ENCODE measurements around the gene OTUB2. TPM values are rescaled to one million over a fixed set of nuclear protein-coding genes. Genes with fewer than 3 reads are reported as not detected.

OTUB2 gene
- total and polyA plus RNA-seq, 2 experiments from 2014 or later, result 2.7 to 2.8 TPM

DNA sequence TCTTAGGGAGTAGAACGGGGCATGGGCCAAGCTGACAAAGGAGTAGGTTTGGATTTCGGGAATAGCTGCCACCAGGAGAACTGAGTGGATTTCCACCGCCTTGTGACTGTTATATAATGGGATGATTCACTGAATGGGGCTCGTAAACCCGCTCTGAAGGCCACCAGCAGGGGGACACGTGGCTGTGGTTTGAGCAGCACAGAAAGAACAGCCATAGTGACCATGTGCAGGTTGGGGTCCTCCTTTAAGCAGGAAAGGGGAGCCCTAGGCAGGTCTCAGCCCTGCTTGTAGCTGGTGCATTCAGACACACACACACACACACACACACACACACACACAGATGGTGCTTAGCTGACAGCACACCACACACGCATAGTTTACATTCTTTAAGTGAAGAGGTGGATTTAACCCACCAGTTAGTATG is 41.1 kb upstream of the OTUB2 start:
- H3K9me2 ChIP-seq (replicated peaks; ENCODE audit: insufficient read depth), result no peaks in the 10 kb centered on the region
- no peaks in the 10 kb centered on the region for H3K9me3 ChIP-seq (ENCODE audit: low read depth)
- no peak overlapping the region for H3K4me3 ChIP-seq
- H3K27me3 ChIP-seq, result no peaks in the 10 kb centered on the region
- H3K4me1 ChIP-seq (ENCODE audit: insufficient read depth), result peaks cover 8% of the 10 kb centered on the region
- peak; percentile 74 for DNase-seq (ENCODE audit: low spot score)
- WGBS (ENCODE audit: low lambda C conversion rate, missing lambda C conversion rate), result 34% methylated on average over 7 of the region's 7 CpGs
- H3K36me3 ChIP-seq (replicated peaks; ENCODE audit: insufficient read depth, low read depth), result no peaks in the 10 kb centered on the region
- H2AFZ ChIP-seq, result no peak overlapping the region
- H3K79me2 ChIP-seq, result no peaks in the 10 kb centered on the region
- no peak overlapping the region for H3K4me2 ChIP-seq
- H4K20me1 ChIP-seq (ENCODE audit: insufficient read depth, poor library complexity, severe bottlenecking), result no peaks in the 10 kb centered on the region
- no peak for TF ChIP-seq EZH2 (IDR thresholded peaks at IDR 0.05; ENCODE audit: borderline replicate concordance)
- TF ChIP-seq, protein P1, sequence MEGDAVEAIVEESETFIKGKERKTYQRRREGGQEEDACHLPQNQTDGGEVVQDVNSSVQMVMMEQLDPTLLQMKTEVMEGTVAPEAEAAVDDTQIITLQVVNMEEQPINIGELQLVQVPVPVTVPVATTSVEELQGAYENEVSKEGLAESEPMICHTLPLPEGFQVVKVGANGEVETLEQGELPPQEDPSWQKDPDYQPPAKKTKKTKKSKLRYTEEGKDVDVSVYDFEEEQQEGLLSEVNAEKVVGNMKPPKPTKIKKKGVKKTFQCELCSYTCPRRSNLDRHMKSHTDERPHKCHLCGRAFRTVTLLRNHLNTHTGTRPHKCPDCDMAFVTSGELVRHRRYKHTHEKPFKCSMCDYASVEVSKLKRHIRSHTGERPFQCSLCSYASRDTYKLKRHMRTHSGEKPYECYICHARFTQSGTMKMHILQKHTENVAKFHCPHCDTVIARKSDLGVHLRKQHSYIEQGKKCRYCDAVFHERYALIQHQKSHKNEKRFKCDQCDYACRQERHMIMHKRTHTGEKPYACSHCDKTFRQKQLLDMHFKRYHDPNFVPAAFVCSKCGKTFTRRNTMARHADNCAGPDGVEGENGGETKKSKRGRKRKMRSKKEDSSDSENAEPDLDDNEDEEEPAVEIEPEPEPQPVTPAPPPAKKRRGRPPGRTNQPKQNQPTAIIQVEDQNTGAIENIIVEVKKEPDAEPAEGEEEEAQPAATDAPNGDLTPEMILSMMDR (IDR thresholded peaks at IDR 0.05; ENCODE audit: poor library complexity), result peak; percentile 24
- H3K27ac ChIP-seq, result no peak overlapping the region

DNA sequence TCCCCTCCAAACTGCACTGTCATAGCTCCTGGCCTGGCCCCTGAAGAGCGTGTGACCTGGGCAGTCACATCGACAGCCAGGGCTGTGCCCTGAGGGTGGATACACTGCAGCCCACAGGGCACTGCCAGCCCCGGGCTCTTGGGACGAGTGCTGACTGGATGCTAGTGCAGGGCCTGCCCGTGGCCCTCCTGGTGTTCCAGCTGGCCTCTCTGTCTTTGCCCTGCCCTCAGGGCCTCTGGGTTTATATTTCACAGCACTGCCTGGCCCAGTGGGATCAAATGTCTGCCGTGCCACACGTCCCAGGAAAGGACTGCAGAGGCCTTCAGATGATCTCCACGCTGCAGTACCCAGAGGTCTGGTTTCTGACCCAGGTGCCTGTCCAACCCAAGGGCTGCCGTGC is 39.2 kb upstream of the OTUB2 start:
- peaks cover 8% of the 10 kb centered on the region for H3K4me1 ChIP-seq (ENCODE audit: insufficient read depth)
- no peak for DNase-seq (ENCODE audit: low spot score)
- H3K4me2 ChIP-seq, result no peak overlapping the region
- TF ChIP-seq, protein P1 (IDR thresholded peaks at IDR 0.05; ENCODE audit: poor library complexity), result no peak
- TF ChIP-seq EZH2 (IDR thresholded peaks at IDR 0.05; ENCODE audit: borderline replicate concordance) (no peak), EZH2phosphoT487 (IDR thresholded peaks at IDR 0.05; ENCODE audit: low read depth, severe bottlenecking, unreplicated experiment) (no peak)
- H4K20me1 ChIP-seq (ENCODE audit: insufficient read depth, poor library complexity, severe bottlenecking), result no peaks in the 10 kb centered on the region
- H3K36me3 ChIP-seq (replicated peaks; ENCODE audit: insufficient read depth, low read depth), result no peaks in the 10 kb centered on the region
- H3K27me3 ChIP-seq, result no peaks in the 10 kb centered on the region
- H3K9me2 ChIP-seq (replicated peaks; ENCODE audit: insufficient read depth), result no peaks in the 10 kb centered on the region
- no peak overlapping the region for H3K27ac ChIP-seq
- H2AFZ ChIP-seq, result no peak overlapping the region
- H3K9me3 ChIP-seq (ENCODE audit: low read depth), result no peaks in the 10 kb centered on the region
- 70% methylated on average over 9 of the region's 9 CpGs for WGBS (ENCODE audit: low lambda C conversion rate, missing lambda C conversion rate)
- no peak overlapping the region for H3K4me3 ChIP-seq
- no peaks in the 10 kb centered on the region for H3K79me2 ChIP-seq

DNA sequence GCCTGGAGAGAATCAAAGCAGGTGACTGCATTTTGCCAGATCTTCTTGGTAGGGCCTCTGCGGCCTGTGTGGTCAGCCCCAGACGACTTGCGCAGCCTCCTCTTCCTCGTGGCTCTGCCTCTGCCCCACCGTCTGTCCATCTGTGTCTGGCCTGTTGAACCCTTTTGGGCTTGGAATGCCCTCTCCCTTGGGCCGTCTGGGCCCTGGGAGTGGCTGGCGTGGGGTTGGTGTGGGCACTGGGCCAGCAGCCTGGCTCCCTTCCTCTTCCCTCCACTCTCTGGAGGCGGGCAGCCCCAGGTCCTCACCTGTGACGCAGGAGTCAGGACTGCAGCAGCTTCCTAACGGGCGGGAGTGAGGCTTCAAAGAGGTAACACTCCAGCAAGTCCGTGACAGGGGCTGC is 38.8 kb upstream of the OTUB2 start:
- H3K27me3 ChIP-seq, result no peaks in the 10 kb centered on the region
- no peak overlapping the region for H3K27ac ChIP-seq
- H3K4me1 ChIP-seq (ENCODE audit: insufficient read depth), result peaks cover 8% of the 10 kb centered on the region
- WGBS (ENCODE audit: low lambda C conversion rate, missing lambda C conversion rate), result 89% methylated on average over 12 of the region's 12 CpGs
- no peak overlapping the region for H3K4me3 ChIP-seq
- H3K36me3 ChIP-seq (replicated peaks; ENCODE audit: insufficient read depth, low read depth), result no peaks in the 10 kb centered on the region
- no peak overlapping the region for H2AFZ ChIP-seq
- no peaks in the 10 kb centered on the region for H3K9me2 ChIP-seq (replicated peaks; ENCODE audit: insufficient read depth)
- TF ChIP-seq EZH2 (IDR thresholded peaks at IDR 0.05; ENCODE audit: borderline replicate concordance), result no peak
- TF ChIP-seq EZH2phosphoT487 (IDR thresholded peaks at IDR 0.05; ENCODE audit: low read depth, severe bottlenecking, unreplicated experiment), result no peak
- TF ChIP-seq, protein P1 (IDR thresholded peaks at IDR 0.05; ENCODE audit: poor library complexity), result no peak
- no peak overlapping the region for H3K4me2 ChIP-seq
- no peaks in the 10 kb centered on the region for H3K9me3 ChIP-seq (ENCODE audit: low read depth)
- DNase-seq (ENCODE audit: low spot score), result no peak
- no peaks in the 10 kb centered on the region for H4K20me1 ChIP-seq (ENCODE audit: insufficient read depth, poor library complexity, severe bottlenecking)
- no peaks in the 10 kb centered on the region for H3K79me2 ChIP-seq
